HG03135 (cell line): ENCODE data around the gene DLGAP4.

Source experiments
- ATAC-seq: cut with Tn5 transposase; IDR thresholded peaks from one replicate; pipeline ENCODE4 v1.9.1; 2021; ENCODE audit warnings: mild to moderate bottlenecking, moderate library complexity; ENCODE audit not compliant: unreplicated experiment

Gene DLGAP4

GRCh38 chr20:36399969-36400545, 93.9 kb downstream of the DLGAP4 start:
- no peak for ATAC-seq

- no peak for ATAC-seq
Observed at GRCh38 chr20:36400909-36401735, 95.0 kb downstream of the DLGAP4 start.

GRCh38 chr20:36402708-36403107, 96.6 kb downstream of the DLGAP4 start:
- ATAC-seq: no peak

GRCh38 chr20:36404435-36404978, 98.4 kb downstream of the DLGAP4 start:
- ATAC-seq: no peak

GRCh38 chr20:36405255-36405654, 99.1 kb downstream of the DLGAP4 start:
- no peak for ATAC-seq

- ATAC-seq: no peak
Observed at GRCh38 chr20:36407199-36407733, 101.1 kb downstream of the DLGAP4 start.

- no peak for ATAC-seq
Observed at GRCh38 chr20:36408219-36408618, 102.1 kb downstream of the DLGAP4 start.

GRCh38 chr20:36411861-36412454, 105.8 kb downstream of the DLGAP4 start:
- no peak for ATAC-seq

- ATAC-seq: no peak
Observed at GRCh38 chr20:36415475-36416002, 109.4 kb downstream of the DLGAP4 start.

GRCh38 chr20:36418711-36419110, 112.6 kb downstream of the DLGAP4 start:
- ATAC-seq: no peak

GRCh38 chr20:36421641-36422040, 115.5 kb downstream of the DLGAP4 start:
- no peak for ATAC-seq

- ATAC-seq: no peak
Observed at GRCh38 chr20:36424314-36424713, 118.2 kb downstream of the DLGAP4 start.

- ATAC-seq: no peak
Observed at GRCh38 chr20:36425166-36425565, 119.0 kb downstream of the DLGAP4 start.

GRCh38 chr20:36431604-36432003, 125.5 kb downstream of the DLGAP4 start:
- ATAC-seq: no peak

GRCh38 chr20:36432096-36432495, 126.0 kb downstream of the DLGAP4 start:
- ATAC-seq: no peak

- ATAC-seq: no peak
Observed at GRCh38 chr20:36434383-36434782, 128.2 kb downstream of the DLGAP4 start.

GRCh38 chr20:36435124-36435523, 129.0 kb downstream of the DLGAP4 start:
- ATAC-seq: no peak

GRCh38 chr20:36435592-36436541, 129.7 kb downstream of the DLGAP4 start:
- no peak for ATAC-seq

- ATAC-seq: no peak
Observed at GRCh38 chr20:36439040-36439730, 133.0 kb downstream of the DLGAP4 start.

GRCh38 chr20:36439731-36440072, 133.6 kb downstream of the DLGAP4 start:
- ATAC-seq: no peak
